KBM-7 (cell line): ENCODE measurements around the gene RFX1.
"Not testable (repeated sequence)": the region's sequence is repeated elsewhere in the genome, so short reads cannot be mapped to it uniquely, and the experiment has no call there.

Experiments
- DNase-seq: peaks from one replicate; pipeline ENCODE4 v3.0.0-alpha.2; 2015
- in situ Hi-C: fragments of 300-500 bp; cut with MboI; formaldehyde crosslinking; loops from 2 replicates; pipeline ENCODE4 v1.14.3; 2020; ENCODE audit warnings: low sequenced_read_pairs, low pct_unique_long_range_greater_than_20kb, mixed read lengths

RFX1 gene

GRCh38 chr19:14030997-14031718 is 25.0 kb upstream of the RFX1 start:
- no peak for DNase-seq
- in situ Hi-C loops = no loop called here

GRCh38 chr19:14028901-14029300 is 22.8 kb upstream of the RFX1 start:
- in situ Hi-C loops = no loop called here
- DNase-seq = no peak

- DNase-seq = no peak
- in situ Hi-C loops = no loop called here
Measured at GRCh38 chr19:14027856-14028450, 21.8 kb upstream of the RFX1 start, which contains the start of gene RLN3. TSS of gene RLN3 (plus strand) at chr19:14028148. CDS start at chr19:14028205, 57 bp downstream.

- in situ Hi-C loops, DNase-seq: not testable (repeated sequence)
Measured at GRCh38 chr19:14026652-14027192, 20.6 kb upstream of the RFX1 start.

GRCh38 chr19:14023404-14024235 is 17.5 kb upstream of the RFX1 start:
- peak; percentile 81 for DNase-seq
- in situ Hi-C loops = no loop called here

GRCh38 chr19:14022469-14022868 is 16.3 kb upstream of the RFX1 start:
- DNase-seq = no peak
- in situ Hi-C loops = no loop called here

- in situ Hi-C loops = no loop called here
- peak; percentile 70 for DNase-seq
Measured at GRCh38 chr19:14021474-14021873, 15.4 kb upstream of the RFX1 start.

GRCh38 chr19:14019739-14020138 is 13.6 kb upstream of the RFX1 start:
- in situ Hi-C loops, DNase-seq: not testable (repeated sequence)

GRCh38 chr19:14019100-14019499 is 13.0 kb upstream of the RFX1 start:
- in situ Hi-C loops = no loop called here
- DNase-seq = no peak

- no peak for DNase-seq
- in situ Hi-C loops = no loop called here
Measured at GRCh38 chr19:14015524-14016035, 9.5 kb upstream of the RFX1 start.

- in situ Hi-C loops = no loop called here
- no peak for DNase-seq
Measured at GRCh38 chr19:14012378-14012915, 6.3 kb upstream of the RFX1 start.

GRCh38 chr19:14006766-14007562 is 844 bp upstream of the RFX1 start:
- DNase-seq = no peak
- in situ Hi-C loops = no loop called here

- DNase-seq = peak; percentile 79
- in situ Hi-C loops = no loop called here
Measured at GRCh38 chr19:14005349-14006084, 603 bp downstream of the RFX1 start.

- in situ Hi-C loops = no loop called here
- no peak for DNase-seq
Measured at GRCh38 chr19:14004619-14005348, 1.3 kb downstream of the RFX1 start.

- no peak for DNase-seq
- in situ Hi-C loops = no loop called here
Measured at GRCh38 chr19:14003251-14004055, 2.7 kb downstream of the RFX1 start.

- in situ Hi-C loops = no loop called here
- no peak for DNase-seq
Measured at GRCh38 chr19:14002571-14003250, 3.4 kb downstream of the RFX1 start.
